Smooth muscle cell (in vitro differentiated cells): ENCODE measurements around the gene SSR1. TPM values are rescaled to one million over a fixed set of nuclear protein-coding genes. Genes with fewer than 3 reads are reported as not detected.
A peak's percentile ranks its signal among the peaks of the same experiment; 100 is the strongest.
"Not testable (repeated sequence)": the region's sequence is repeated elsewhere in the genome, so short reads cannot be mapped to it uniquely, and the experiment has no call there.

Experiments
- DNase-seq: peaks from one replicate; lab custom pipeline; 2025; ENCODE audit not compliant: unreplicated experiment; lab: John Stamatoyannopoulos, UW
- H2AFZ ChIP-seq: fragments of 200-600 bp; sonication (generic); 2 replicates; pipeline ENCODE4 v1.6.0; 2016; ENCODE audit warnings: antibody characterized with exemption, low read depth, mild to moderate bottlenecking
- H3F3A ChIP-seq: fragments of 200-600 bp; sonication (generic); 2 replicates; pipeline ENCODE4 v1.6.0; 2017; ENCODE audit warnings: antibody characterized with exemption, low read depth
- H3K27ac ChIP-seq: fragments of 200-600 bp; sonication (generic); 2 replicates; pipeline ENCODE4 v1.5.1; 2016; ENCODE audit warnings: low read depth, mild to moderate bottlenecking
- H3K27me3 ChIP-seq: fragments of 200-600 bp; sonication (generic); 2 replicates; pipeline ENCODE4 v1.6.1; 2016; ENCODE audit warnings: low read depth, mild to moderate bottlenecking
- H3K36me3 ChIP-seq: fragments of 200-600 bp; sonication (generic); 2 replicates; pipeline ENCODE4 v1.5.1; 2016; ENCODE audit warnings: low read depth
- H3K4me1 ChIP-seq: fragments of 200-600 bp; sonication (generic); 2 replicates; pipeline ENCODE4 v1.5.1; 2016; ENCODE audit warnings: low read depth
- H3K4me2 ChIP-seq: fragments of 200-600 bp; sonication (generic); 2 replicates; pipeline ENCODE4 v1.6.0; 2016; ENCODE audit warnings: mild to moderate bottlenecking
- H3K4me3 ChIP-seq: fragments of 200-600 bp; sonication (generic); 2 replicates; pipeline ENCODE4 v1.5.1; 2016; ENCODE audit warnings: mild to moderate bottlenecking
- H3K79me2 ChIP-seq: fragments of 200-600 bp; sonication (generic); 2 replicates; pipeline ENCODE4 v1.6.0; 2016; ENCODE audit warnings: low read depth, mild to moderate bottlenecking
- H3K9ac ChIP-seq: fragments of 200-600 bp; sonication (generic); 2 replicates; pipeline ENCODE4 v1.6.0; 2016; ENCODE audit warnings: low read depth
- H3K9me3 ChIP-seq: fragments of 200-600 bp; sonication (generic); replicated peaks from 2 replicates; pipeline ENCODE4 v1.5.1; 2016; ENCODE audit warnings: low read depth
- H4K20me1 ChIP-seq: fragments of 200-600 bp; sonication (generic); 2 replicates; pipeline ENCODE4 v1.6.0; 2016; ENCODE audit warnings: low read depth
- CTCF ChIP-seq: fragments of 200-600 bp; sonication (generic); IDR thresholded peaks from 2 replicates; pipeline ENCODE4 v1.5.1; 2017; ENCODE audit warnings: borderline replicate concordance, mild to moderate bottlenecking, antibody characterized with exemption; ENCODE audit not compliant: insufficient read depth, poor library complexity, severe bottlenecking
- WGBS: methylation state at CpG from one replicate; pipeline ENCODE4 v1.1.7; 2016; ENCODE audit warnings: low lambda C conversion rate; 5-methylcytosine and 5-hydroxymethylcytosine counted together
- polyA plus RNA-seq: library from polyadenylated mRNA; unstranded; fragments of >200 nt; fragmentation: Nextera tagmentation; extraction: Ambion mirVana; gene quantifications from 2 replicates; pipeline ENCODE4 v1.2.1, GENCODE V29; 2016
- total RNA-seq: library from RNA; depleted of rRNA; stranded (reverse); fragments of >200 nt; gene quantifications from 2 replicates; pipeline ENCODE4 v1.2.3, GENCODE V29; 2014

Gene SSR1
- total and polyA plus RNA-seq, 2 experiments from 2014 or later: 304 to 306 TPM

DNA sequence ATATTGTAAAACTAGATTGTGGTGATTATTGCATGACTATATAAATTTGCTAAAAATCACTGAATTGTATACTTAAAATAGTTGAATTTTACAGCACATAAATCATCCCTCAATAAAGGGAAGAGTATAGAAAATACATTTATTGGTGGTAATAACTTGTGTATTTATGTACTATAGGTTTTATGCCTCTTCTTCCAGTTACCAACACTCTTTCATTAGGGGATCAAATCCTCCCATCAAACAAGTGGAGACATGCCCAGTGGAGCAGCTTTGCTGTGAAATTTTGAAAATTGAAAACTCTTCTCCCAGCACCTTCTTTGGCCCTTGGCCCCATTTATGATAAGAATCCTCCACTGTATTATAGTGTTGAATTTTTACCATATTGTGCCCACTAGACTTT lies 10.1 kb upstream of the SSR1 start:
- Histone ChIP-seq H3K4me3 (no peak overlapping the region), H3K27ac (no peak overlapping the region), H3K9me3 (no peaks in the 10 kb centered on the region), H3K4me2 (no peak overlapping the region), H3K79me2 (no peaks in the 10 kb centered on the region), H3K9ac (no peak overlapping the region), H2AFZ (peak overlapping the region; percentile 0), H3K27me3 (no peaks in the 10 kb centered on the region), H3K36me3 (no peaks in the 10 kb centered on the region), H4K20me1 (no peaks in the 10 kb centered on the region), H3K4me1 (no peaks in the 10 kb centered on the region), H3F3A (no peaks in the 10 kb centered on the region)
- no peak for TF ChIP-seq CTCF
- DNase-seq: no peak

- not testable (repeated sequence) for H3K9ac ChIP-seq, H3K9me3 ChIP-seq, H3K27me3 ChIP-seq, H4K20me1 ChIP-seq, H3K4me1 ChIP-seq, H3K4me3 ChIP-seq, DNase-seq, H3K27ac ChIP-seq, H3K36me3 ChIP-seq, H3K4me2 ChIP-seq, H2AFZ ChIP-seq, H3K79me2 ChIP-seq, H3F3A ChIP-seq
- 96% methylated on average over 6 of the region's 6 CpGs for WGBS
These were observed 8.9 kb upstream of the SSR1 start for GRCh38 chr6:7321866-7322265.

DNA sequence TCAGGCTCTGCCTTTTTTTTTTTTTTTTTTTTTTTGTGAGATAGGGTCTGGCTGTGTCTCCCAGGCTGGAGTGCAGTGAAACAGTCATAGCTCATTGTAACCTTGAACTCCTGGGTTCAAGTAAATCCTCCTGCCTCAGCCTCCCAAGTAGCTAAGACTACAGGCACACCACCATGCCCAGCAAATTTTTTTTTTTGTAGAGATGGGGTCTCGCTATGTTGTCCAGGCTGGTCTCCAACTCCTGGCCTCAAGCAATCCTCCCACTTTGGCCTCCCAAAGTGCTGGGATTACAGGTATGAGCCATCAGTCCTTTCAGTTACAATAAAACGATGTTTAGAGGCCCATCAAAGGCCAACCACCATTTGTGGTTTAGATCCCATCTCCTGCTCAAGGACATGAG lies 6.4 kb upstream of the SSR1 start:
- not testable (repeated sequence) for H4K20me1 ChIP-seq, H3K9ac ChIP-seq, H3K4me1 ChIP-seq, H3K27me3 ChIP-seq, DNase-seq, H3K27ac ChIP-seq, H3K4me2 ChIP-seq, H3F3A ChIP-seq, H3K9me3 ChIP-seq, H3K79me2 ChIP-seq, H3K36me3 ChIP-seq, H2AFZ ChIP-seq, H3K4me3 ChIP-seq
- 90% methylated on average over 2 of the region's 2 CpGs for WGBS

GRCh38 chr6:7317538-7317937 lies 4.5 kb upstream of the SSR1 start:
- H3K9ac ChIP-seq: no peak overlapping the region
- WGBS: 92% methylated on average over 9 of the region's 9 CpGs
- peaks cover 2% of the 10 kb centered on the region for H3K79me2 ChIP-seq
- H3K36me3 ChIP-seq: no peaks in the 10 kb centered on the region
- H3K9me3 ChIP-seq: no peaks in the 10 kb centered on the region
- H2AFZ ChIP-seq: no peak overlapping the region
- no peaks in the 10 kb centered on the region for H3K27me3 ChIP-seq
- DNase-seq: no peak
- no peak for TF ChIP-seq CTCF
- H3K4me1 ChIP-seq: no peaks in the 10 kb centered on the region
- no peaks in the 10 kb centered on the region for H4K20me1 ChIP-seq
- H3F3A ChIP-seq: no peaks in the 10 kb centered on the region
- H3K27ac ChIP-seq: no peak overlapping the region
- no peak overlapping the region for H3K4me2 ChIP-seq
- no peak overlapping the region for H3K4me3 ChIP-seq
